Stimulated activated effector memory CD8-positive, alpha-beta T cell treated with anti-CD3 and anti-CD28 coated beads, Interleukin-12 subunit alpha, Interleukin-12 subunit beta, amount 100 ng/mL, for 72 hours (primary cell): ENCODE measurements around the gene ATG7.
"Not testable (repeated sequence)": the region's sequence is repeated elsewhere in the genome, so short reads cannot be mapped to it uniquely, and the experiment has no call there.

Source experiments
- ATAC-seq: fragments of 150-1000 bp; cut with Tn5 transposase; 2 replicates; pipeline ENCODE4 v1.10.0; 2021
- DNase-seq, 2 donors: peaks; one replicate each; pipeline ENCODE4 v3.0.0; 2021 to 2022; ENCODE audit warnings: low spot score in 2 of 2
- H3K27ac Mint-ChIP-seq: one replicate; pipeline ENCODE4 v1.8.0; 2022; ENCODE audit warnings: mild to moderate bottlenecking, mixed read lengths
- H3K36me3 Mint-ChIP-seq: one replicate; pipeline ENCODE4 v1.8.0; 2022; ENCODE audit warnings: mild to moderate bottlenecking, mixed read lengths
- H3K4me1 Mint-ChIP-seq: one replicate; pipeline ENCODE4 v1.8.0; 2022; ENCODE audit warnings: mixed read lengths
- H3K4me3 Mint-ChIP-seq: one replicate; pipeline ENCODE4 v1.8.0; 2022; ENCODE audit warnings: mild to moderate bottlenecking, mixed read lengths
- H3K9me3 Mint-ChIP-seq: one replicate; pipeline ENCODE4 v1.8.0; 2022; ENCODE audit warnings: mixed read lengths

Gene ATG7

GRCh38 chr3:11430207-11430606, 158.0 kb downstream of the ATG7 start:
- ATAC-seq (no peak), DNase-seq (no peak)
- Mint-ChIP-seq H3K4me1 (no peaks in the 10 kb centered on the region), H3K9me3 (no peaks in the 10 kb centered on the region), H3K4me3 (no peak overlapping the region), H3K27ac (no peak overlapping the region), H3K36me3 (peaks cover 16% of the 10 kb centered on the region)

- H3K9me3 Mint-ChIP-seq: no peaks in the 10 kb centered on the region
- no peak overlapping the region for H3K27ac Mint-ChIP-seq
- no peak overlapping the region for H3K4me3 Mint-ChIP-seq
- peaks cover 16% of the 10 kb centered on the region for H3K36me3 Mint-ChIP-seq
- H3K4me1 Mint-ChIP-seq: no peaks in the 10 kb centered on the region
- ATAC-seq (no peak), DNase-seq (no peak)
Measured at GRCh38 chr3:11430624-11431023, 158.4 kb downstream of the ATG7 start.

GRCh38 chr3:11431319-11431718, 159.1 kb downstream of the ATG7 start:
- no peak overlapping the region for H3K27ac Mint-ChIP-seq
- no peaks in the 10 kb centered on the region for H3K9me3 Mint-ChIP-seq
- peaks cover 16% of the 10 kb centered on the region for H3K36me3 Mint-ChIP-seq
- H3K4me3 Mint-ChIP-seq: no peak overlapping the region
- ATAC-seq (no peak), DNase-seq (no peak)
- H3K4me1 Mint-ChIP-seq: no peaks in the 10 kb centered on the region

GRCh38 chr3:11434017-11434526, 161.9 kb downstream of the ATG7 start:
- no peaks in the 10 kb centered on the region for H3K36me3 Mint-ChIP-seq
- ATAC-seq: no peak
- no peaks in the 10 kb centered on the region for H3K4me1 Mint-ChIP-seq
- no peak overlapping the region for H3K4me3 Mint-ChIP-seq
- no peaks in the 10 kb centered on the region for H3K9me3 Mint-ChIP-seq
- no peak overlapping the region for H3K27ac Mint-ChIP-seq
- DNase-seq: no peak

- H3K4me3 Mint-ChIP-seq: no peak overlapping the region
- peaks cover 5% of the 10 kb centered on the region for H3K4me1 Mint-ChIP-seq
- no peaks in the 10 kb centered on the region for H3K9me3 Mint-ChIP-seq
- H3K27ac Mint-ChIP-seq: no peak overlapping the region
- ATAC-seq: no peak
- H3K36me3 Mint-ChIP-seq: no peaks in the 10 kb centered on the region
- no peak for DNase-seq
Measured at GRCh38 chr3:11434563-11435096, 162.4 kb downstream of the ATG7 start.

GRCh38 chr3:11435440-11436165, 163.4 kb downstream of the ATG7 start:
- H3K27ac Mint-ChIP-seq: no peak overlapping the region
- ATAC-seq (no peak), DNase-seq (no peak)
- H3K4me1 Mint-ChIP-seq: peaks cover 6% of the 10 kb centered on the region
- no peaks in the 10 kb centered on the region for H3K9me3 Mint-ChIP-seq
- no peak overlapping the region for H3K4me3 Mint-ChIP-seq
- no peaks in the 10 kb centered on the region for H3K36me3 Mint-ChIP-seq

- Mint-ChIP-seq H3K27ac (no peak overlapping the region), H3K9me3 (no peaks in the 10 kb centered on the region)
- DNase-seq: no peak
Measured at GRCh38 chr3:11436775-11437174, 164.6 kb downstream of the ATG7 start.

GRCh38 chr3:11437506-11437905, 165.3 kb downstream of the ATG7 start:
- Mint-ChIP-seq H3K4me1 (peaks cover 6% of the 10 kb centered on the region), H3K4me3 (no peak overlapping the region), H3K27ac (peak overlapping the region; percentile 37), H3K9me3 (no peaks in the 10 kb centered on the region), H3K36me3 (no peaks in the 10 kb centered on the region)
- DNase-seq (no peak), ATAC-seq (no peak)

More at GRCh38 chr3:11436775-11437174, 164.6 kb downstream of the ATG7 start:
- ATAC-seq: no peak
- peaks cover 6% of the 10 kb centered on the region for H3K4me1 Mint-ChIP-seq
- H3K4me3 Mint-ChIP-seq: no peak overlapping the region
- H3K36me3 Mint-ChIP-seq: no peaks in the 10 kb centered on the region

GRCh38 chr3:11438646-11439045, 166.4 kb downstream of the ATG7 start:
- Mint-ChIP-seq H3K4me1 (peaks cover 6% of the 10 kb centered on the region), H3K27ac (peak overlapping the region; percentile 37), H3K9me3 (no peaks in the 10 kb centered on the region), H3K4me3 (no peak overlapping the region), H3K36me3 (peaks cover 7% of the 10 kb centered on the region)
- ATAC-seq: no peak
- no peak for DNase-seq

- H3K36me3 Mint-ChIP-seq, ATAC-seq, H3K4me1 Mint-ChIP-seq, DNase-seq, H3K27ac Mint-ChIP-seq, H3K4me3 Mint-ChIP-seq, H3K9me3 Mint-ChIP-seq: not testable (repeated sequence)
Measured at GRCh38 chr3:11441346-11441745, 169.1 kb downstream of the ATG7 start.

- no peak overlapping the region for H3K27ac Mint-ChIP-seq
- no peaks in the 10 kb centered on the region for H3K9me3 Mint-ChIP-seq
- DNase-seq: no peak
- H3K36me3 Mint-ChIP-seq: peaks cover 7% of the 10 kb centered on the region
- no peak for ATAC-seq
- H3K4me3 Mint-ChIP-seq: no peak overlapping the region
- H3K4me1 Mint-ChIP-seq: peaks cover 13% of the 10 kb centered on the region
Measured at GRCh38 chr3:11444404-11444803, 172.2 kb downstream of the ATG7 start.

- not testable (repeated sequence) for ATAC-seq, H3K9me3 Mint-ChIP-seq, H3K4me3 Mint-ChIP-seq, H3K27ac Mint-ChIP-seq, H3K36me3 Mint-ChIP-seq, H3K4me1 Mint-ChIP-seq, DNase-seq
Measured at GRCh38 chr3:11445193-11445592, 173.0 kb downstream of the ATG7 start.

GRCh38 chr3:11445883-11446282, 173.7 kb downstream of the ATG7 start:
- Mint-ChIP-seq H3K4me3 (no peak overlapping the region), H3K27ac (no peak overlapping the region), H3K36me3 (peaks cover 7% of the 10 kb centered on the region), H3K4me1 (peaks cover 9% of the 10 kb centered on the region), H3K9me3 (no peaks in the 10 kb centered on the region)
- DNase-seq (no peak), ATAC-seq (no peak)

GRCh38 chr3:11447584-11448200, 175.5 kb downstream of the ATG7 start:
- ATAC-seq (no peak), DNase-seq (no peak)
- H3K36me3 Mint-ChIP-seq: peaks cover 7% of the 10 kb centered on the region
- no peak overlapping the region for H3K4me3 Mint-ChIP-seq
- H3K9me3 Mint-ChIP-seq: no peaks in the 10 kb centered on the region
- peaks cover 9% of the 10 kb centered on the region for H3K4me1 Mint-ChIP-seq
- peak overlapping the region; percentile 40 for H3K27ac Mint-ChIP-seq

- H3K4me1 Mint-ChIP-seq: peaks cover 9% of the 10 kb centered on the region
- no peaks in the 10 kb centered on the region for H3K36me3 Mint-ChIP-seq
- no peak overlapping the region for H3K27ac Mint-ChIP-seq
- H3K9me3 Mint-ChIP-seq: no peaks in the 10 kb centered on the region
- H3K4me3 Mint-ChIP-seq: no peak overlapping the region
- no peak for ATAC-seq
- no peak for DNase-seq
Measured at GRCh38 chr3:11450015-11450414, 177.8 kb downstream of the ATG7 start.

GRCh38 chr3:11452312-11452711, 180.1 kb downstream of the ATG7 start:
- no peak overlapping the region for H3K27ac Mint-ChIP-seq
- peaks cover 9% of the 10 kb centered on the region for H3K4me1 Mint-ChIP-seq
- no peaks in the 10 kb centered on the region for H3K36me3 Mint-ChIP-seq
- H3K4me3 Mint-ChIP-seq: no peak overlapping the region
- DNase-seq (no peak), ATAC-seq (no peak)
- H3K9me3 Mint-ChIP-seq: no peaks in the 10 kb centered on the region
